Psoas muscle (tissue), 8 donors: Measurements from ENCODE around the gene CD47. TPM values are rescaled to one million over a fixed set of nuclear protein-coding genes. Genes with fewer than 3 reads are reported as not detected.

Experiments used
- ATAC-seq, 4 donors: fragments of 200-7000 bp; cut with Tn5 transposase; one replicate each; pipeline ENCODE4 v1.9.1; 2020; ENCODE audit warnings: moderate library complexity in 3 of 4, mild to moderate bottlenecking in 2 of 4
- DNase-seq, 2 donors: peaks; one replicate each; pipeline ENCODE4 v3.0.0-alpha.2; 2020
- H3K27ac ChIP-seq: fragments of 200-600 bp; one replicate; pipeline ENCODE4 v1.8.0; 2022
- H3K27me3 ChIP-seq, 3 donors: fragments of 200-600 bp in 1 of 3; one replicate each; pipeline versions ENCODE4 v1.6.1 to v1.8.0; 2013 to 2022; ENCODE audit warnings: low read length in 2 of 3, mild to moderate bottlenecking in 2 of 3, moderate library complexity in 1 of 3; ENCODE audit not compliant: insufficient read depth in 3 of 3
- H3K36me3 ChIP-seq, 2 donors: fragments of 200-600 bp in 1 of 2; one replicate each; pipeline versions ENCODE4 v1.6.1 to v1.8.0; 2013 to 2022; ENCODE audit warnings: low read depth in 1 of 2, mild to moderate bottlenecking in 1 of 2, moderate library complexity in 1 of 2; ENCODE audit not compliant: insufficient read depth in 1 of 2
- H3K4me1 ChIP-seq: fragments of 200-600 bp; one replicate; pipeline ENCODE4 v1.8.0; 2022
- H3K4me3 ChIP-seq: fragments of 200-600 bp; one replicate; pipeline ENCODE4 v1.8.0; 2022; ENCODE audit warnings: mild to moderate bottlenecking
- H3K9me3 ChIP-seq: fragments of 200-600 bp; one replicate; pipeline ENCODE4 v1.8.0; 2022
- WGBS, 3 donors: extraction: QIAGEN DNeasy Blood & Tissue Kit; methylation state at CpG; one replicate each; pipeline versions ENCODE4 v1.1.6 to v1.1.7; 2013; 5-methylcytosine and 5-hydroxymethylcytosine counted together
- intact Hi-C, 2 donors: fragments of 100-400 bp; cut with DNase I; formaldehyde crosslinking; loops; one replicate each; pipeline versions ENCODE4 v1.11.0 to v1.14.2; 2022
- polyA plus RNA-seq, 3 donors: library from polyadenylated mRNA; stranded (reverse); fragments of 200-250 nt; gene quantifications; one replicate each; pipeline ENCODE4 v1.2.3, GENCODE V29; 2013
- total RNA-seq, 4 donors: library from RNA; stranded (reverse); fragmentation: NEBNext Ultra II Directional in 2 of 4; extraction: Animal tissue kit (Norgen Biotek cat#: 25700) in 2 of 4; gene quantifications; one replicate each; pipeline versions ENCODE4 v1.2.1 to v1.2.4, GENCODE V29; 2021 to 2023
- TF ChIP-seq, protein P1 (sequence below): fragments of 200-600 bp; IDR thresholded peaks from one replicate; pipeline ENCODE4 v1.8.0; 2022; ENCODE audit warnings: antibody characterized with exemption
- donor health status: healthy with polysubstance abuse.
- donor health status: DM: no; HTN: no; CAD: no; lungs with moderate emphysema.
- donor health status: Bipolar disorder and iron deficiency.
- donor health status: healthy.
- donor health status: DM: yes; HTN: yes; CAD: no.
- donor health status: DM: no; HTN: no; CAD: no.
- donor health status: DM: no; HTN: no; CAD: no.
- donor health status: DM: yes; HTN: yes; CAD: no.

CD47 gene
- total and polyA plus RNA-seq, 7 donors = 12.2 to 53.1 (median 16.6) TPM

- H3K36me3 ChIP-seq = peaks cover 0 to 6% of the 10 kb centered on the region in 2 donors
- ATAC-seq = no peak
- H3K27me3 ChIP-seq = no peaks in the 10 kb centered on the region
- H3K27ac ChIP-seq = no peak overlapping the region
- no peaks in the 10 kb centered on the region for H3K9me3 ChIP-seq
- 97 to 100% (median 97%) methylated on average over 1 of the region's 1 CpG for WGBS, 3 donors
- no peak overlapping the region for H3K4me3 ChIP-seq
- H3K4me1 ChIP-seq = no peaks in the 10 kb centered on the region
- TF ChIP-seq, protein P1, sequence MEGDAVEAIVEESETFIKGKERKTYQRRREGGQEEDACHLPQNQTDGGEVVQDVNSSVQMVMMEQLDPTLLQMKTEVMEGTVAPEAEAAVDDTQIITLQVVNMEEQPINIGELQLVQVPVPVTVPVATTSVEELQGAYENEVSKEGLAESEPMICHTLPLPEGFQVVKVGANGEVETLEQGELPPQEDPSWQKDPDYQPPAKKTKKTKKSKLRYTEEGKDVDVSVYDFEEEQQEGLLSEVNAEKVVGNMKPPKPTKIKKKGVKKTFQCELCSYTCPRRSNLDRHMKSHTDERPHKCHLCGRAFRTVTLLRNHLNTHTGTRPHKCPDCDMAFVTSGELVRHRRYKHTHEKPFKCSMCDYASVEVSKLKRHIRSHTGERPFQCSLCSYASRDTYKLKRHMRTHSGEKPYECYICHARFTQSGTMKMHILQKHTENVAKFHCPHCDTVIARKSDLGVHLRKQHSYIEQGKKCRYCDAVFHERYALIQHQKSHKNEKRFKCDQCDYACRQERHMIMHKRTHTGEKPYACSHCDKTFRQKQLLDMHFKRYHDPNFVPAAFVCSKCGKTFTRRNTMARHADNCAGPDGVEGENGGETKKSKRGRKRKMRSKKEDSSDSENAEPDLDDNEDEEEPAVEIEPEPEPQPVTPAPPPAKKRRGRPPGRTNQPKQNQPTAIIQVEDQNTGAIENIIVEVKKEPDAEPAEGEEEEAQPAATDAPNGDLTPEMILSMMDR = no peak
- intact Hi-C loops = no loop called here
- no peak for DNase-seq
Measured at GRCh38 chr3:108079043-108079442, 11.8 kb downstream of the CD47 start.

DNA sequence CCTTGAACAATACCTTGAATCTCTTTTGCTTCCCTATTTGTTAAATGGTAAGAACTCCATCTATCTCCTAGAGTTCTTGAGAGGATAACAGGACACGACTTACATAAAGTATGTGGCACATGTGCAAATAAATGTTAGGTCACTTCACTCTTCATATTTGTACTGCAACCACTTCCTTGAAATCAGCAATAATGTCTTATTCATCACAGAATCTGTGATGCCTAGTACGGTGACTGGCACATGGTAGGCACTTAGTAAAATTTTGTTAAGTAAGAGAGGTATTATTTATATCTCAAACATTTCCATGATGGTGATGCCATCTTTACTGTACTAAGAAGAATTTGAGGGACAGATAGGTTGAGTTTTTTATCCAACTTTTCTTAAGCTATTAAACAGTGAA is 14.3 kb downstream of the CD47 start:
- 90 to 92% (median 91%) methylated on average over 2 of the region's 2 CpGs for WGBS, 3 donors

GRCh38 chr3:108073764-108074431 is 16.9 kb downstream of the CD47 start:
- WGBS, 3 donors = 81 to 92% (median 82%) methylated on average over 5 of the region's 5 CpGs
- H3K27ac ChIP-seq = no peak overlapping the region

More for the DNA sequence above, 14.3 kb downstream of the CD47 start:
- no peak for DNase-seq
- Histone ChIP-seq H3K4me1 (no peaks in the 10 kb centered on the region), H3K36me3 (peaks cover 0 to 6% of the 10 kb centered on the region in 2 donors), H3K27me3 (no peaks in the 10 kb centered on the region), H3K9me3 (no peaks in the 10 kb centered on the region), H3K4me3 (no peak overlapping the region), H3K27ac (no peak overlapping the region)
- ATAC-seq = no peak
- intact Hi-C loops = no loop called here
- TF ChIP-seq, protein P1 = no peak

DNA sequence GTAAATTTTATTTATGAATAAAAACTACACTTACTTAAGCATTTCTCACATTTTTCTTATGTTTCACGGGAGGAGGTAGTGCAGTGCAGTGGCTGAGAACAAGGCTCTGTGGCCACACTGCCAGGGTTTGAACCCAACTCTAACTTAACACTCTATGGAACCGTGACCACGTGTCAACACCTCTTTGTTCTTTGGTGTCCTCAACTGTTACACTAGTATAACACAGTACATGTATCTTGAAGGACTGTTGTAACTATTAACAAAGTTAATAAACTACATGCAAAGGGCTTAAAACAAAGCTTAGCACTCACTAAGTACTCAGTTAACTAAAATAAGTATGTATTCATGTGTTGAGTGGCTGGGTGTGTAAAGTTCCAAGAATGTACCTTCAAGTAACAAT is 19.5 kb downstream of the CD47 start:
- no peak for DNase-seq
- H3K27ac ChIP-seq = no peak overlapping the region
- no peaks in the 10 kb centered on the region for H3K4me1 ChIP-seq
- intact Hi-C loops = no loop called here
- no peak overlapping the region for H3K4me3 ChIP-seq
- 92 to 95% (median 93%) methylated on average over 3 of the region's 3 CpGs for WGBS, 3 donors
- H3K27me3 ChIP-seq = no peaks in the 10 kb centered on the region
- peaks cover 2 to 27% of the 10 kb centered on the region in 2 donors for H3K36me3 ChIP-seq
- TF ChIP-seq, protein P1 = no peak
- no peak for ATAC-seq
- H3K9me3 ChIP-seq = no peaks in the 10 kb centered on the region

More at GRCh38 chr3:108073764-108074431, 16.9 kb downstream of the CD47 start:
- H3K4me3 ChIP-seq = no peak overlapping the region
- TF ChIP-seq, protein P1 = no peak
- no peaks in the 10 kb centered on the region for H3K4me1 ChIP-seq
- intact Hi-C loops = no loop called here
- DNase-seq (no peak), ATAC-seq (no peak)
- H3K9me3 ChIP-seq = no peaks in the 10 kb centered on the region
- H3K27me3 ChIP-seq = no peaks in the 10 kb centered on the region
- peaks cover 0 to 14% of the 10 kb centered on the region in 2 donors for H3K36me3 ChIP-seq

DNA sequence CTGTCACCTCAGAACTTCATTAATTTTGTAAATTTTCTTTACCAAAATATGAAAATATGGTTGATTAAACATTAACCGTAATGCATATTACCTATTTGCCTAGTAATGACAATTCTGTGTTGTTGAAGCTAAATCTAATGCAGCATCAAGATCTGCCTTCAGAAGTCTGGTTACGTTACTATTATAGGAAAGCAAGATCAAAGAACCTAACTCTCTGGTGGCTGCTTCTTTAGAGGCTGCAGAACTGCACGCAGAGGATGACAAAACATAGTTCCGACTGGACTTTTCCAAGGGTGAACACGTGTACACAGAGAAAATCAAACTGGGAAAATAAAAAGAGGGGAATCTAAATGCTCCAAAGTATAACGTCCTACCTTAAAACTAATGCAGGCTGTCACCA is 20.5 kb downstream of the CD47 start:
- intact Hi-C loops = no loop called here
- WGBS, 3 donors = 75 to 79% (median 77%) methylated on average over 6 of the region's 6 CpGs
- ATAC-seq = no peak
- H3K4me1 ChIP-seq = no peaks in the 10 kb centered on the region
- TF ChIP-seq, protein P1 = no peak
- H3K27ac ChIP-seq = no peak overlapping the region
- no peaks in the 10 kb centered on the region for H3K9me3 ChIP-seq
- H3K36me3 ChIP-seq = peaks cover 2 to 29% of the 10 kb centered on the region in 2 donors
- H3K27me3 ChIP-seq = no peaks in the 10 kb centered on the region
- H3K4me3 ChIP-seq = no peak overlapping the region
- DNase-seq = no peak
